GM12878 (cell line): ENCODE measurements around the gene JADE2. TPM values are rescaled to one million over a fixed set of nuclear protein-coding genes. Genes with fewer than 3 reads are reported as not detected.

Experiments
- ATAC-seq: fragments of 200-7000 bp; cut with Tn5 transposase; 3 replicates; pipeline ENCODE4 v1.9.1; 2020; ENCODE audit warnings: mild to moderate bottlenecking, moderate library complexity
- BruUV-seq: library from RNA; stranded (reverse); fragments of 400-500 nt; replicated peaks from 2 replicates; lab custom pipeline; 2021; lab: Mats Ljungman, UMichigan
- CTCF ChIA-PET: fragments of 300-600 bp; sonication (Branson Sonifier 250); formaldehyde crosslinking; extraction: SDS; loops from one replicate; lab custom pipeline; 2021; ENCODE audit warnings: inconsistent platforms; lab: Yijun Ruan, JAX
- POLR2A ChIA-PET: fragments of 350-600 bp; formaldehyde crosslinking; extraction: SDS; loops from one replicate; lab custom pipeline; 2021; ENCODE audit warnings: inconsistent platforms; lab: Charles Lee
- RAD21 ChIA-PET: fragments of 300-600 bp; sonication (Branson Sonifier 250); formaldehyde crosslinking; loops from one replicate; lab custom pipeline; 2023; ENCODE audit warnings: antibody characterized with exemption; ENCODE audit not compliant: unreplicated experiment; lab: Charles Lee
- SMC1A ChIA-PET: fragments of 300-600 bp; sonication (Branson Sonifier 250); formaldehyde crosslinking; loops from one replicate; lab custom pipeline; 2023; ENCODE audit not compliant: unreplicated experiment, uncharacterized antibody; lab: Charles Lee
- DNase-seq: peaks from one replicate; pipeline ENCODE4 v3.0.0-alpha.2; 2011; ENCODE audit warnings: low read depth, low spot score
- FAIRE-seq: peaks from 3 replicates; lab custom pipeline; 2011; peaks lifted over from hg19 to GRCh38; lab: Jason Lieb, UNC
- H2AFZ ChIP-seq: 2 replicates; pipeline ENCODE4 v1.6.0; 2011; ENCODE audit warnings: low read depth, low read length, control low read depth; ENCODE audit not compliant: control insufficient read depth
- H3K27ac ChIP-seq: 2 replicates; pipeline ENCODE4 v1.5.1; 2011; ENCODE audit warnings: control low read depth; ENCODE audit not compliant: control insufficient read depth, insufficient read depth
- H3K27me3 ChIP-seq, 2 experiments: replicated peaks in 1 of 2; 2 replicates each; pipeline versions ENCODE4 v1.6.0 to v1.6.1; 2011; ENCODE audit warnings: low read length in 1 of 2; ENCODE audit not compliant: control insufficient read depth in 2 of 2, insufficient read depth in 2 of 2
- H3K36me3 ChIP-seq, 2 experiments: 2 replicates each; pipeline ENCODE4 v1.5.1; 2011; ENCODE audit warnings: low read length in 1 of 2; ENCODE audit not compliant: control insufficient read depth in 2 of 2, insufficient read depth in 2 of 2
- H3K4me1 ChIP-seq: 2 replicates; pipeline ENCODE4 v1.6.1; 2011; ENCODE audit warnings: mild to moderate bottlenecking, low read length, moderate library complexity, mixed read lengths; ENCODE audit not compliant: control insufficient read depth, insufficient read depth
- H3K4me2 ChIP-seq: 2 replicates; pipeline ENCODE4 v1.6.0; 2011; ENCODE audit warnings: control low read depth; ENCODE audit not compliant: control insufficient read depth, insufficient read depth
- H3K4me3 ChIP-seq: fragments of 200-600 bp; sonication (generic); 2 replicates; pipeline ENCODE4 v1.5.1; 2016
- H3K79me2 ChIP-seq: 2 replicates; pipeline ENCODE4 v1.6.0; 2011; ENCODE audit warnings: low read length; ENCODE audit not compliant: control insufficient read depth, insufficient read depth
- H3K9ac ChIP-seq: 2 replicates; pipeline ENCODE4 v1.8.0; 2011; ENCODE audit warnings: low read length, control low read depth, mixed read lengths; ENCODE audit not compliant: control insufficient read depth, insufficient read depth
- H3K9me3 ChIP-seq: replicated peaks from 3 replicates; pipeline ENCODE4 v1.5.1; 2011; ENCODE audit warnings: mild to moderate bottlenecking, low read length; ENCODE audit not compliant: control insufficient read depth, insufficient read depth
- H4K20me1 ChIP-seq: 2 replicates; pipeline ENCODE4 v1.6.0; 2011; ENCODE audit not compliant: control insufficient read depth, insufficient read depth
- CREM ChIP-seq: IDR thresholded peaks from 2 replicates; pipeline ENCODE4 v1.6.1; 2014; ENCODE audit warnings: antibody characterized with exemption, low read depth
- NR2F1 ChIP-seq: fragments of 450-650 bp; conservative IDR thresholded peaks from 2 replicates; pipeline ENCODE4 v1.6.1; 2017; ENCODE audit warnings: mild to moderate bottlenecking
- POLR2AphosphoS5 ChIP-seq: IDR thresholded peaks from 2 replicates; pipeline ENCODE4 v1.6.1; 2011; ENCODE audit warnings: mild to moderate bottlenecking, low read length, inconsistent platforms
- RBBP5 ChIP-seq: fragments of 200-600 bp; sonication (generic); conservative IDR thresholded peaks from 2 replicates; pipeline ENCODE4 v1.6.1; 2016
- TAF1 ChIP-seq: IDR thresholded peaks from 2 replicates; pipeline ENCODE4 v1.6.1; 2011; ENCODE audit warnings: mild to moderate bottlenecking, low read depth, low read length, borderline replicate concordance
- TCF7 ChIP-seq: IDR thresholded peaks from 2 replicates; pipeline ENCODE4 v1.6.1; 2014; ENCODE audit warnings: antibody characterized with exemption, borderline replicate concordance
- WGBS: methylation state at CpG from one replicate; pipeline ENCODE4 v1.1.6; 2016; ENCODE audit warnings: low lambda C conversion rate; ENCODE audit not compliant: insufficient replicate concordance, insufficient coverage; ENCODE audit errors: missing lambda C conversion rate; 5-methylcytosine and 5-hydroxymethylcytosine counted together
- in situ Hi-C: fragments of 300-500 bp; cut with MboI; formaldehyde crosslinking; loops from 9 replicates; pipeline ENCODE4 v1.14.3; 2018; ENCODE audit warnings: mixed read lengths
- intact Hi-C: fragments of 100-400 bp; cut with micrococcal nuclease; formaldehyde crosslinking; loops from one replicate; pipeline ENCODE4 v1.14.2; 2022; ENCODE audit not compliant: unreplicated experiment
- polyA plus RNA-seq, 11 experiments: library from polyadenylated mRNA; depleted of rRNA in 4 of 11; unstranded in 6 of 11; stranded (reverse) in 5 of 11; fragments of >200 nt; fragmentation: Nextera tagmentation in 4 of 11; fragmentation: Illumina TruSeq in 1 of 11; extraction: Ambion mirVana in 4 of 11; extraction: Trizol in 1 of 11; gene quantifications; 1 replicate in 1 of 11; 2 replicates in 10 of 11; pipeline versions ENCODE4 v1.2.1 to v1.2.3, GENCODE V29; 2011 to 2016; ENCODE audit warnings: inconsistent platforms in 2 of 11, missing spikeins in 2 of 11, low read depth in 1 of 11
- total RNA-seq, 4 experiments: library from RNA; depleted of rRNA in 3 of 4; stranded (reverse); fragments of >200 nt in 3 of 4; fragmentation: Illumina TruSeq in 1 of 4; extraction: Trizol in 1 of 4; gene quantifications; 2 replicates each; pipeline versions ENCODE4 v1.2.1 to v1.2.3, GENCODE V29; 2013 to 2021
- TF ChIP-seq, protein P1 (sequence below): fragments of 450-650 bp; conservative IDR thresholded peaks from 2 replicates; pipeline ENCODE4 v1.6.1; 2017; ENCODE audit warnings: mild to moderate bottlenecking, moderate library complexity

Gene JADE2
- total and polyA plus RNA-seq, 10 of the 15 experiments (the other 5 are each of a cell fraction or from before 2014, with no cell fraction given) = 1.5 to 67.0 (median 22.4) TPM

DNA sequence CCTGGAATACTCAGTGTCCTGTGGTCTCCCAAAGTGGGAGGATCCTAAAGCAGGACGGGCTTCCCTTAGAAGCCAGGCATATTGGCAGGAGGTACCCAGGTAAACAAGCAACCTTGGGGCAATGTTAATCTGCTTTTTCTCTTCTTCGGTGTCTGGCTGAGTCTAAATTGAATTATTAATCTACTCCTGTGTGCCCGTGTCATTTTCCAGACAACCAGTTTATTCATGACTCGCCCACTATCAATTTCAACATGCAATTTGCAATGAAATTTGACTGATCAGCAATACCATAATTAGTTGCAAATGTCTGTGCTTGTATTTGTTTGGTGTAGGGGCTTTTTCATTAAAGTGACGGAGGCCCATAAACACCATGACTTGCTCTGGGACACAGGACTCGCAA is 32.9 kb upstream of the JADE2 start:
- FAIRE-seq (no peak), DNase-seq (no peak)
- SMC1A ChIA-PET = interaction anchor here (0.7 to 2.5 kb wide), 2 partner anchors 10 to 14 kb away, joined by 3 to 9 read pairs; no protein-coding TSS in a partner anchor

More for the DNA sequence above, 32.9 kb upstream of the JADE2 start:
- in situ Hi-C loops = no loop called here
- intact Hi-C loops = no loop called here
- Histone ChIP-seq H3K4me2 (no peak overlapping the region), H3K9me3 (no peaks in the 10 kb centered on the region), H3K4me1 (0 out of 2 replicates have a peak, but pooled peaks cover 4% of the 10 kb centered on the region), H4K20me1 (no peaks in the 10 kb centered on the region), H3K79me2 (no peaks in the 10 kb centered on the region), H3K27ac (no peak overlapping the region), H3K9ac (no peak overlapping the region), H3K36me3 (no peaks in the 10 kb centered on the region), H3K27me3 (no peaks in the 10 kb centered on the region), H2AFZ (no peak overlapping the region), H3K4me3 (no peak overlapping the region)
- no TSS peak for BruUV-seq
- ChIA-PET RAD21 (no interaction called here), CTCF (interaction anchor here (0.9 to 1.4 kb wide), 2 partner anchors 11 to 81 kb away, joined by 3 to 4 read pairs; partner anchors contain the start of gene CDKN2AIPNL), POLR2A (no interaction called here)
- TF ChIP-seq NR2F1 = no peak
- no peak for TF ChIP-seq POLR2AphosphoS5
- no peak for TF ChIP-seq RBBP5
- TF ChIP-seq, protein P1, sequence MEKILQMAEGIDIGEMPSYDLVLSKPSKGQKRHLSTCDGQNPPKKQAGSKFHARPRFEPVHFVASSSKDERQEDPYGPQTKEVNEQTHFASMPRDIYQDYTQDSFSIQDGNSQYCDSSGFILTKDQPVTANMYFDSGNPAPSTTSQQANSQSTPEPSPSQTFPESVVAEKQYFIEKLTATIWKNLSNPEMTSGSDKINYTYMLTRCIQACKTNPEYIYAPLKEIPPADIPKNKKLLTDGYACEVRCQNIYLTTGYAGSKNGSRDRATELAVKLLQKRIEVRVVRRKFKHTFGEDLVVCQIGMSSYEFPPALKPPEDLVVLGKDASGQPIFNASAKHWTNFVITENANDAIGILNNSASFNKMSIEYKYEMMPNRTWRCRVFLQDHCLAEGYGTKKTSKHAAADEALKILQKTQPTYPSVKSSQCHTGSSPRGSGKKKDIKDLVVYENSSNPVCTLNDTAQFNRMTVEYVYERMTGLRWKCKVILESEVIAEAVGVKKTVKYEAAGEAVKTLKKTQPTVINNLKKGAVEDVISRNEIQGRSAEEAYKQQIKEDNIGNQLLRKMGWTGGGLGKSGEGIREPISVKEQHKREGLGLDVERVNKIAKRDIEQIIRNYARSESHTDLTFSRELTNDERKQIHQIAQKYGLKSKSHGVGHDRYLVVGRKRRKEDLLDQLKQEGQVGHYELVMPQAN = no peak
- TF ChIP-seq TCF7 = no peak
- no peak for TF ChIP-seq TAF1
- no peak for TF ChIP-seq CREM
- ATAC-seq = no peak
- WGBS = 55% methylated on average over 6 of the region's 6 CpGs
